MM.1S (cell line): ENCODE data around the gene SLC27A2.

Experiments used
- DNase-seq: peaks from one replicate; pipeline ENCODE4 v3.0.0-alpha.2; 2015
- H2AFZ ChIP-seq: fragments of 300-600 bp; sonication (generic); 2 replicates; pipeline ENCODE4 v1.6.0; 2016; ENCODE audit warnings: antibody characterized with exemption, low read length
- H3F3A ChIP-seq: fragments of 300-600 bp; sonication (generic); 2 replicates; pipeline ENCODE4 v1.6.1; 2016; ENCODE audit warnings: mild to moderate bottlenecking, antibody characterized with exemption, low read length, moderate library complexity, mixed read lengths; ENCODE audit not compliant: insufficient read depth
- H3K27ac ChIP-seq: fragments of 300-600 bp; sonication (generic); 2 replicates; pipeline ENCODE4 v1.5.1; 2016; ENCODE audit warnings: mild to moderate bottlenecking, low read length
- H3K27me3 ChIP-seq: fragments of 300-600 bp; sonication (generic); replicated peaks from 2 replicates; pipeline ENCODE4 v1.6.0; 2016; ENCODE audit warnings: low read length; ENCODE audit not compliant: insufficient read depth
- H3K36me3 ChIP-seq: fragments of 300-600 bp; sonication (generic); replicated peaks from 2 replicates; pipeline ENCODE4 v1.6.1; 2016; ENCODE audit warnings: mild to moderate bottlenecking, low read length, mixed read lengths; ENCODE audit not compliant: insufficient read depth
- H3K4me1 ChIP-seq: fragments of 300-600 bp; sonication (generic); 2 replicates; pipeline ENCODE4 v1.6.1; 2016; ENCODE audit warnings: low read length, mixed read lengths
- H3K4me2 ChIP-seq: fragments of 300-600 bp; sonication (generic); 2 replicates; pipeline ENCODE4 v1.6.0; 2016; ENCODE audit warnings: low read depth, low read length
- H3K4me3 ChIP-seq: fragments of 300-600 bp; sonication (generic); 2 replicates; pipeline ENCODE4 v1.5.1; 2016; ENCODE audit warnings: low read length, mixed read lengths
- H3K79me2 ChIP-seq: fragments of 300-600 bp; sonication (generic); 2 replicates; pipeline ENCODE4 v1.6.1; 2016; ENCODE audit warnings: mixed run types, low read length, mixed read lengths
- H3K9ac ChIP-seq: fragments of 300-600 bp; sonication (generic); 2 replicates; pipeline ENCODE4 v1.6.1; 2016; ENCODE audit warnings: low read length, mixed read lengths
- H3K9me2 ChIP-seq: fragments of 300-600 bp; sonication (generic); replicated peaks from 2 replicates; pipeline ENCODE4 v1.6.1; 2016; ENCODE audit warnings: mild to moderate bottlenecking, low read length, mixed read lengths; ENCODE audit not compliant: insufficient read depth
- H3K9me3 ChIP-seq: fragments of 300-600 bp; sonication (generic); replicated peaks from 2 replicates; pipeline ENCODE4 v1.6.1; 2016; ENCODE audit warnings: mild to moderate bottlenecking, low read length, mixed read lengths; ENCODE audit not compliant: insufficient read depth
- H4K20me1 ChIP-seq: fragments of 300-600 bp; sonication (generic); 2 replicates; pipeline ENCODE4 v1.6.1; 2016; ENCODE audit warnings: mild to moderate bottlenecking, low read length, moderate library complexity, mixed read lengths; ENCODE audit not compliant: insufficient read depth
- EZH2 ChIP-seq: fragments of 300-600 bp; sonication (generic); optimal IDR thresholded peaks from 2 replicates; pipeline ENCODE3; 2017; ENCODE audit warnings: low read depth, mild to moderate bottlenecking, antibody characterized with exemption, low read length, mixed read lengths
- EZH2phosphoT487 ChIP-seq: fragments of 300-600 bp; sonication (generic); IDR thresholded peaks from 2 replicates; pipeline ENCODE4 v1.6.1; 2018; ENCODE audit warnings: antibody characterized with exemption, low read length
- TF ChIP-seq, protein P1 (sequence below): fragments of 300-600 bp; sonication (generic); IDR thresholded peaks from 2 replicates; pipeline ENCODE4 v1.5.1; 2016; ENCODE audit warnings: antibody characterized with exemption, low read length, mixed read lengths

The SLC27A2 gene

DNA sequence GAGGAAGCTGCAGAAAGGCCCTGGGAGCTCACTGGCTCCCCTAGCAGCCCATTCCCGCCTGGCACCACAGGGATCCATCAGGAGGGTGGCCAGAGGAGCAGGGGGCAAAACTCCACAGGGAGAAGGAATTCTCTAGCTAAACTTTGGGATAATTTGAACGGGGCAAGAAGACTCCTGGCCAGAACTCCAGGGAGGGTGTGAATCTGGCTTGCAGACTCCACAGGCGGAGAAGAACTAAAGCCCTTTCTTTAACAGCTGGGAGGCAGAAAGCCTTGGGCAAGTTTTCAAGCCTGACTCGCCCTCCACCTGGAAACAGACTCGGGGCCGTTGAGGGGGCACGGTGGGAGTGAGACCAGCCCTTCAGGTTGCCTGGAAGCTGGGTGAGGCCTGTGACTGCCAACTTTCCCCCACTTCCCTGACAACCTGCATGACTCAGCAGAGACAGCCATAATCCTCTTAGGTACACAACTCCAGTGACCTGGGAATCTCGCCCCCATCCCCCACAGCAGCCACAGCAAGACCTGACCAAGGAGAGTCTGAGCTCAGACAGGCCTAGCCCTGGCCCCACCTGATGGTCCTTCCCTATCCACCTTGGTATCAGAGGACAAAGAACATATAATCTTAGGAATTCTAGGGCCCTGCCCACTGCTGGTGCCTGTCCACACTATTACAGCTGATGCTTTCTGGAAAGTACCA, 28.6 kb downstream of the SLC27A2 start:
- no peak for DNase-seq
- Histone ChIP-seq H3K9me2 (no peaks in the 10 kb centered on the region), H3K79me2 (no peaks in the 10 kb centered on the region), H3K27me3 (no peaks in the 10 kb centered on the region), H3K36me3 (no peaks in the 10 kb centered on the region), H3F3A (no peaks in the 10 kb centered on the region), H3K4me3 (no peak overlapping the region), H3K4me2 (no peak overlapping the region), H3K4me1 (no peaks in the 10 kb centered on the region), H2AFZ (no peak overlapping the region), H3K9ac (no peak overlapping the region), H3K27ac (no peak overlapping the region), H4K20me1 (no peaks in the 10 kb centered on the region), H3K9me3 (no peaks in the 10 kb centered on the region)
- TF ChIP-seq, protein P1, sequence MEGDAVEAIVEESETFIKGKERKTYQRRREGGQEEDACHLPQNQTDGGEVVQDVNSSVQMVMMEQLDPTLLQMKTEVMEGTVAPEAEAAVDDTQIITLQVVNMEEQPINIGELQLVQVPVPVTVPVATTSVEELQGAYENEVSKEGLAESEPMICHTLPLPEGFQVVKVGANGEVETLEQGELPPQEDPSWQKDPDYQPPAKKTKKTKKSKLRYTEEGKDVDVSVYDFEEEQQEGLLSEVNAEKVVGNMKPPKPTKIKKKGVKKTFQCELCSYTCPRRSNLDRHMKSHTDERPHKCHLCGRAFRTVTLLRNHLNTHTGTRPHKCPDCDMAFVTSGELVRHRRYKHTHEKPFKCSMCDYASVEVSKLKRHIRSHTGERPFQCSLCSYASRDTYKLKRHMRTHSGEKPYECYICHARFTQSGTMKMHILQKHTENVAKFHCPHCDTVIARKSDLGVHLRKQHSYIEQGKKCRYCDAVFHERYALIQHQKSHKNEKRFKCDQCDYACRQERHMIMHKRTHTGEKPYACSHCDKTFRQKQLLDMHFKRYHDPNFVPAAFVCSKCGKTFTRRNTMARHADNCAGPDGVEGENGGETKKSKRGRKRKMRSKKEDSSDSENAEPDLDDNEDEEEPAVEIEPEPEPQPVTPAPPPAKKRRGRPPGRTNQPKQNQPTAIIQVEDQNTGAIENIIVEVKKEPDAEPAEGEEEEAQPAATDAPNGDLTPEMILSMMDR: no peak
- TF ChIP-seq EZH2 (no peak), EZH2phosphoT487 (no peak)

GRCh38 chr15:50218291-50218690, 36.3 kb downstream of the SLC27A2 start:
- DNase-seq: no peak
- Histone ChIP-seq H3K9me3 (no peaks in the 10 kb centered on the region), H3K79me2 (no peaks in the 10 kb centered on the region), H3K4me2 (no peak overlapping the region), H3K4me1 (no peaks in the 10 kb centered on the region), H3K27ac (no peak overlapping the region), H3K9me2 (no peaks in the 10 kb centered on the region), H3K27me3 (no peaks in the 10 kb centered on the region), H3K9ac (no peak overlapping the region), H4K20me1 (no peaks in the 10 kb centered on the region), H2AFZ (no peak overlapping the region), H3K36me3 (no peaks in the 10 kb centered on the region), H3F3A (no peaks in the 10 kb centered on the region), H3K4me3 (no peak overlapping the region)
- TF ChIP-seq EZH2phosphoT487 (no peak), EZH2 (no peak)
- TF ChIP-seq, protein P1: no peak

DNA sequence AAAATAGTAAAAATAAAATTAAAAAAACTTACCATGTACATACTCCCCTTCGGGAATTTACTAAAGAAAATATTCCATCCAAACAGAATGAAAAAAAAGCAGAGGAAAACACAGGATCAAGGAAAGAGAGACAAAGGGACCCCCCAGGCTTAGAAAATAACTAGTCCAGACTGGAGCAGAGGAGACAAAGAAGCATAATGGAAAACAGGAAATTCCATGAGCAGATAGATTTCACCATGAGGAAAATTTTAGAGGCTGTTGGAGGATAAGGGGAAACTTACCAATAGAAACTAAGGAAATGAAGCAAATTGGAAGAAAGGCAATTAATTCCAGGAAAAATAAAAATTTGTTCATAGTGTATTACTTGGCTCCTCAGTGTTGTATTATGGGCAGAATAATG, 36.7 kb downstream of the SLC27A2 start:
- no peaks in the 10 kb centered on the region for H3F3A ChIP-seq
- DNase-seq: no peak
- H3K4me2 ChIP-seq: no peak overlapping the region
- H3K27me3 ChIP-seq: no peaks in the 10 kb centered on the region
- no peaks in the 10 kb centered on the region for H3K79me2 ChIP-seq
- H4K20me1 ChIP-seq: no peaks in the 10 kb centered on the region
- no peak overlapping the region for H3K27ac ChIP-seq
- H3K4me1 ChIP-seq: no peaks in the 10 kb centered on the region
- TF ChIP-seq EZH2 (no peak), EZH2phosphoT487 (no peak)
- TF ChIP-seq, protein P1: no peak
- H3K9ac ChIP-seq: no peak overlapping the region
- H2AFZ ChIP-seq: no peak overlapping the region
- H3K9me3 ChIP-seq: no peaks in the 10 kb centered on the region
- H3K36me3 ChIP-seq: no peaks in the 10 kb centered on the region
- H3K4me3 ChIP-seq: no peak overlapping the region
- H3K9me2 ChIP-seq: no peaks in the 10 kb centered on the region
